SU-DHL-6 (cell line): ENCODE results near the gene ADAM12.

Source experiments
- CTCF ChIP-seq: fragments of 200-600 bp; sonication (generic); IDR thresholded peaks from one replicate; pipeline ENCODE4 v1.5.1; 2017; ENCODE audit warnings: antibody characterized with exemption, mild to moderate bottlenecking, low read length, moderate library complexity; ENCODE audit not compliant: insufficient read depth, poor library complexity, severe bottlenecking
- EZH2phosphoT487 ChIP-seq: fragments of 200-600 bp; sonication (generic), shearing (Covaris generic); conservative IDR thresholded peaks from 2 replicates; pipeline ENCODE4 v1.6.1; 2018; ENCODE audit warnings: mild to moderate bottlenecking, antibody characterized with exemption, low read length, moderate library complexity, mixed read lengths

GRCh38 chr10:126315494-126316177, 72.6 kb downstream of the ADAM12 start:
- no peak for TF ChIP-seq CTCF
- no peak for TF ChIP-seq EZH2phosphoT487
